NT2/D1 (cell line): ENCODE measurements around the gene ARL4D.

Experiments used
- SUZ12 ChIP-seq: IDR thresholded peaks from 2 replicates; pipeline ENCODE4 v1.6.1; 2011; ENCODE audit not compliant: insufficient read length, insufficient read depth; ENCODE audit errors: extremely low read depth
- ZNF274 ChIP-seq: IDR thresholded peaks from 2 replicates; pipeline ENCODE4 v1.6.1; 2011; ENCODE audit warnings: mild to moderate bottlenecking, low read depth, low read length

- no peak for TF ChIP-seq ZNF274
- no peak for TF ChIP-seq SUZ12
Observed at GRCh38 chr17:43353393-43353792, 45.4 kb upstream of the ARL4D start.
